OCI-LY7 (cell line): ENCODE data around the gene THSD7A. TPM values are rescaled to one million over a fixed set of nuclear protein-coding genes. Genes with fewer than 3 reads are reported as not detected.

ENCODE experiments used
- BruUV-seq: library from RNA; stranded (reverse); fragments of 400-500 nt; replicated peaks from 2 replicates; lab custom pipeline; 2021; lab: Mats Ljungman, UMichigan
- CTCF ChIA-PET: fragments of 300-600 bp; sonication (Branson Sonifier 250); formaldehyde crosslinking; loops from one replicate; lab custom pipeline; 2022; ENCODE audit warnings: antibody characterized with exemption; ENCODE audit not compliant: unreplicated experiment; lab: Charles Lee
- POLR2A ChIA-PET: fragments of 300-600 bp; sonication (Branson Sonifier 250); formaldehyde crosslinking; loops from one replicate; lab custom pipeline; 2022; ENCODE audit warnings: antibody characterized with exemption; lab: Charles Lee
- DNase-seq: peaks from one replicate; pipeline ENCODE4 v3.0.0-alpha.2; 2015; ENCODE audit warnings: low spot score
- H2AFZ ChIP-seq: fragments of 200-600 bp; sonication (generic), shearing (Covaris generic); 2 replicates; pipeline ENCODE4 v1.6.1; 2014; ENCODE audit warnings: mild to moderate bottlenecking, antibody characterized with exemption, low read length, moderate library complexity
- H3K27ac ChIP-seq: fragments of 200-600 bp; sonication (generic); 2 replicates; pipeline ENCODE4 v1.5.1; 2014; ENCODE audit warnings: mixed run types, low read depth, mild to moderate bottlenecking, moderate library complexity, low read length, inconsistent platforms; ENCODE audit not compliant: poor library complexity, severe bottlenecking
- H3K36me3 ChIP-seq: fragments of 200-600 bp; sonication (generic); 2 replicates; pipeline ENCODE4 v1.6.1; 2014; ENCODE audit warnings: mild to moderate bottlenecking, antibody characterized with exemption, low read length, moderate library complexity, mixed read lengths; ENCODE audit not compliant: insufficient read depth
- H3K4me1 ChIP-seq: fragments of 200-600 bp; sonication (generic); 2 replicates; pipeline ENCODE4 v1.5.1; 2014; ENCODE audit warnings: mild to moderate bottlenecking, low read length; ENCODE audit not compliant: insufficient read depth, poor library complexity, severe bottlenecking
- H3K4me2 ChIP-seq: fragments of 200-600 bp; sonication (generic); 2 replicates; pipeline ENCODE4 v1.6.1; 2014; ENCODE audit warnings: mild to moderate bottlenecking, low read length
- H3K4me3 ChIP-seq: fragments of 200-600 bp; sonication (generic); 2 replicates; pipeline ENCODE4 v1.5.1; 2014; ENCODE audit warnings: mild to moderate bottlenecking, low read depth, low read length; ENCODE audit not compliant: poor library complexity, severe bottlenecking
- H3K79me2 ChIP-seq: fragments of 200-600 bp; sonication (generic); 2 replicates; pipeline ENCODE4 v1.6.1; 2016; ENCODE audit warnings: low read depth, mild to moderate bottlenecking, low read length, moderate library complexity, mixed read lengths; ENCODE audit not compliant: insufficient read depth
- H3K9me2 ChIP-seq: fragments of 200-600 bp; sonication (generic); 2 replicates; pipeline ENCODE4 v1.6.1; 2016; ENCODE audit warnings: mild to moderate bottlenecking, low read length, mixed read lengths; ENCODE audit not compliant: insufficient read depth
- H3K9me3 ChIP-seq: fragments of 200-600 bp; sonication (generic); 2 replicates; pipeline ENCODE4 v1.6.1; 2014; ENCODE audit warnings: mild to moderate bottlenecking, mixed run types, low read length, mixed read lengths
- H4K20me1 ChIP-seq: fragments of 200-600 bp; sonication (generic); 2 replicates; pipeline ENCODE4 v1.6.1; 2014; ENCODE audit warnings: mild to moderate bottlenecking, antibody characterized with exemption, low read length, moderate library complexity, mixed read lengths; ENCODE audit not compliant: insufficient read depth
- EZH2phosphoT487 ChIP-seq: fragments of 200-600 bp; sonication (generic); IDR thresholded peaks from 2 replicates; pipeline ENCODE4 v1.6.1; 2018; ENCODE audit warnings: low read depth, borderline replicate concordance, mild to moderate bottlenecking, mixed run types, antibody characterized with exemption, low read length, moderate library complexity, mixed read lengths
- intact Hi-C: fragments of 100-400 bp; cut with micrococcal nuclease; formaldehyde crosslinking; loops from one replicate; pipeline ENCODE4 v1.10.0; 2022; ENCODE audit not compliant: unreplicated experiment
- total RNA-seq, 2 experiments: library from RNA; depleted of rRNA in 1 of 2; stranded (reverse); fragments of >200 nt in 1 of 2; shearing (Covaris generic) in 1 of 2; gene quantifications; 2 replicates each; pipeline ENCODE4 v1.2.3, GENCODE V29; 2014 to 2022
- TF ChIP-seq, protein P1 (sequence below): fragments of 200-600 bp; sonication (generic); conservative IDR thresholded peaks from 2 replicates; pipeline ENCODE4 v1.5.1; 2014; ENCODE audit warnings: mild to moderate bottlenecking, antibody characterized with exemption, low read length, moderate library complexity, mixed read lengths

THSD7A gene
- total RNA-seq, 2 experiments from 2014 or later: 0.13 TPM; not detected in 1

- DNase-seq: no peak
- Histone ChIP-seq H3K9me3 (no peaks in the 10 kb centered on the region), H3K4me3 (no peak overlapping the region), H3K36me3 (no peaks in the 10 kb centered on the region), H2AFZ (no peak overlapping the region), H3K79me2 (no peaks in the 10 kb centered on the region), H3K4me1 (no peaks in the 10 kb centered on the region), H4K20me1 (no peaks in the 10 kb centered on the region), H3K9me2 (no peaks in the 10 kb centered on the region), H3K4me2 (no peak overlapping the region), H3K27ac (no peak overlapping the region)
- BruUV-seq: no TSS peak
- intact Hi-C loops: no loop called here
- ChIA-PET POLR2A (interaction anchor here (0.7 kb wide), 1 partner anchor 228 kb away, joined by 3 read pairs; no protein-coding TSS in a partner anchor), CTCF (no interaction called here)
- no peak for TF ChIP-seq EZH2phosphoT487
- TF ChIP-seq, protein P1, sequence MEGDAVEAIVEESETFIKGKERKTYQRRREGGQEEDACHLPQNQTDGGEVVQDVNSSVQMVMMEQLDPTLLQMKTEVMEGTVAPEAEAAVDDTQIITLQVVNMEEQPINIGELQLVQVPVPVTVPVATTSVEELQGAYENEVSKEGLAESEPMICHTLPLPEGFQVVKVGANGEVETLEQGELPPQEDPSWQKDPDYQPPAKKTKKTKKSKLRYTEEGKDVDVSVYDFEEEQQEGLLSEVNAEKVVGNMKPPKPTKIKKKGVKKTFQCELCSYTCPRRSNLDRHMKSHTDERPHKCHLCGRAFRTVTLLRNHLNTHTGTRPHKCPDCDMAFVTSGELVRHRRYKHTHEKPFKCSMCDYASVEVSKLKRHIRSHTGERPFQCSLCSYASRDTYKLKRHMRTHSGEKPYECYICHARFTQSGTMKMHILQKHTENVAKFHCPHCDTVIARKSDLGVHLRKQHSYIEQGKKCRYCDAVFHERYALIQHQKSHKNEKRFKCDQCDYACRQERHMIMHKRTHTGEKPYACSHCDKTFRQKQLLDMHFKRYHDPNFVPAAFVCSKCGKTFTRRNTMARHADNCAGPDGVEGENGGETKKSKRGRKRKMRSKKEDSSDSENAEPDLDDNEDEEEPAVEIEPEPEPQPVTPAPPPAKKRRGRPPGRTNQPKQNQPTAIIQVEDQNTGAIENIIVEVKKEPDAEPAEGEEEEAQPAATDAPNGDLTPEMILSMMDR: no peak
Observed at GRCh38 chr7:11788568-11788967, 43.4 kb downstream of the THSD7A start.

GRCh38 chr7:11787534-11787933 lies 44.5 kb downstream of the THSD7A start:
- ChIA-PET POLR2A (no interaction called here), CTCF (no interaction called here)
- no peak for DNase-seq
- Histone ChIP-seq H3K9me3 (no peaks in the 10 kb centered on the region), H3K4me3 (no peak overlapping the region), H3K4me1 (no peaks in the 10 kb centered on the region), H3K9me2 (no peaks in the 10 kb centered on the region), H4K20me1 (no peaks in the 10 kb centered on the region), H2AFZ (no peak overlapping the region), H3K36me3 (no peaks in the 10 kb centered on the region), H3K79me2 (no peaks in the 10 kb centered on the region), H3K4me2 (no peak overlapping the region), H3K27ac (no peak overlapping the region)
- BruUV-seq: no TSS peak
- intact Hi-C loops: no loop called here
- no peak for TF ChIP-seq EZH2phosphoT487
- TF ChIP-seq, protein P1: no peak

DNA sequence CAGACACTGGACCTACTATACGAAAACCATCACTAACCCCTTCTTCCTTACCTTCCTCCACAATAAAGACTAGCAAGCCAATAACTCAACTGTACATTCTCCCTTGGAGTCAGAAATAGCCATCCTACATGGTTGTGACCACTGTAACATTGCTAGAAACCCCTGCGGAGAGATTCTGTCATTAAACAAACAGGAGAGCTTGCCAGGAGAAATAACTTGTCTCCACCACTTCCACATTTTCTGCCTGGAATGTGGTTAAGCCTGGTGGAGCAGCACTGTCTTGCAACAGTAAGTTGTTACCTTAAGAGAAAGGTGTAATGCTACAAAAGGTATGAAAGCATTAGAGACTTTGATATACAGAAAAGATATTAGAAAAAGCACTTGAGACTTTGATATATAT lies 45.8 kb downstream of the THSD7A start:
- Histone ChIP-seq H3K4me1 (no peaks in the 10 kb centered on the region), H3K4me3 (no peak overlapping the region), H2AFZ (no peak overlapping the region), H3K36me3 (no peaks in the 10 kb centered on the region), H3K79me2 (no peaks in the 10 kb centered on the region), H3K9me3 (no peaks in the 10 kb centered on the region), H3K27ac (no peak overlapping the region), H4K20me1 (no peaks in the 10 kb centered on the region), H3K4me2 (no peak overlapping the region), H3K9me2 (no peaks in the 10 kb centered on the region)
- TF ChIP-seq EZH2phosphoT487: no peak
- TF ChIP-seq, protein P1: no peak
- DNase-seq: no peak
- no TSS peak for BruUV-seq
- CTCF ChIA-PET: no interaction called here
- POLR2A ChIA-PET: no interaction called here
- intact Hi-C loops: no loop called here
